HepG2 (cell line): ENCODE data around the gene C20orf96. TPM values are rescaled to one million over a fixed set of nuclear protein-coding genes. Genes with fewer than 3 reads are reported as not detected.

Experiments
- CBFB ChIP-seq: sonication (generic); formaldehyde crosslinking; IDR thresholded peaks from 2 replicates; pipeline ENCODE4 v1.4.0; 2020; ENCODE audit warnings: missing genetic modification reagents
- DNMT3B ChIP-seq: conservative IDR thresholded peaks from 2 replicates; pipeline ENCODE4 v1.6.1; 2016; ENCODE audit warnings: missing biosample characterization, control low read depth
- FOXM1 ChIP-seq: sonication (generic); formaldehyde crosslinking; IDR thresholded peaks from 2 replicates; pipeline ENCODE4 v1.5.0; 2020; ENCODE audit warnings: missing genetic modification reagents
- HNRNPK ChIP-seq: fragments of 200-400 bp; formaldehyde crosslinking; IDR thresholded peaks from 2 replicates; pipeline ENCODE4 v1.6.1; 2018; ENCODE audit warnings: low read length, low read depth, moderate library complexity, mild to moderate bottlenecking; ENCODE audit not compliant: poor library complexity, severe bottlenecking
- MED1 ChIP-seq: sonication (generic); formaldehyde crosslinking; IDR thresholded peaks from 2 replicates; pipeline ENCODE4 v1.4.0; 2020; ENCODE audit warnings: missing genetic modification reagents
- MLX ChIP-seq: IDR thresholded peaks from 2 replicates; pipeline ENCODE4 v1.6.1; 2016
- NFIB ChIP-seq: sonication (generic); formaldehyde crosslinking; IDR thresholded peaks from 2 replicates; pipeline ENCODE4 v1.9.0; 2021; ENCODE audit warnings: missing genetic modification reagents, mild to moderate bottlenecking, borderline replicate concordance
- PAXIP1 ChIP-seq: sonication (generic); formaldehyde crosslinking; conservative IDR thresholded peaks from 2 replicates; pipeline ENCODE4 v1.4.0; 2020; ENCODE audit warnings: mild to moderate bottlenecking, missing genetic modification reagents, moderate library complexity
- RBM22 ChIP-seq: fragments of 200-400 bp; formaldehyde crosslinking; optimal IDR thresholded peaks from 2 replicates; pipeline ENCODE3; 2017; ENCODE audit warnings: mild to moderate bottlenecking, low read length, moderate library complexity
- TBP ChIP-seq: sonication (generic); formaldehyde crosslinking; IDR thresholded peaks from 2 replicates; pipeline ENCODE4 v1.5.0; 2020; ENCODE audit warnings: missing genetic modification reagents
- TOE1 ChIP-seq: sonication (generic); formaldehyde crosslinking; IDR thresholded peaks from 2 replicates; pipeline ENCODE4 v1.4.0; 2020; ENCODE audit warnings: mild to moderate bottlenecking, missing genetic modification reagents
- ZBTB3 ChIP-seq: sonication (generic); formaldehyde crosslinking; IDR thresholded peaks from 2 replicates; pipeline ENCODE4 v1.4.0; 2020; ENCODE audit warnings: low read depth, mild to moderate bottlenecking, moderate library complexity, missing genetic modification reagents, borderline replicate concordance
- ZFP62 ChIP-seq: sonication (generic); formaldehyde crosslinking; IDR thresholded peaks from 2 replicates; pipeline ENCODE4 v1.4.0; 2020; ENCODE audit warnings: missing genetic modification reagents
- ZIK1 ChIP-seq: sonication (generic); formaldehyde crosslinking; IDR thresholded peaks from 2 replicates; pipeline ENCODE4 v1.5.0; 2020; ENCODE audit warnings: mild to moderate bottlenecking, low read depth, missing genetic modification reagents, borderline replicate concordance
- ZNF264 ChIP-seq: sonication (generic); formaldehyde crosslinking; IDR thresholded peaks from 2 replicates; pipeline ENCODE4 v1.4.0; 2020; ENCODE audit warnings: missing genetic modification reagents
- ZNF282 ChIP-seq: fragments of 450-650 bp; IDR thresholded peaks from 2 replicates; pipeline ENCODE4 v1.6.1; 2018; ENCODE audit not compliant: partially characterized antibody
- ZNF335 ChIP-seq: sonication (generic); formaldehyde crosslinking; IDR thresholded peaks from 2 replicates; pipeline ENCODE4 v1.4.0; 2020; ENCODE audit warnings: missing genetic modification reagents
- ZNF33B ChIP-seq: sonication (generic); formaldehyde crosslinking; IDR thresholded peaks from 2 replicates; pipeline ENCODE4 v1.5.1; 2020; ENCODE audit warnings: mild to moderate bottlenecking, missing genetic modification reagents
- ZNF556 ChIP-seq: sonication (generic); formaldehyde crosslinking; IDR thresholded peaks from 2 replicates; pipeline ENCODE4 v1.4.0; 2020; ENCODE audit warnings: mild to moderate bottlenecking, missing genetic modification reagents, borderline replicate concordance
- ZNF567 ChIP-seq: sonication (generic); formaldehyde crosslinking; IDR thresholded peaks from 2 replicates; pipeline ENCODE4 v1.8.1; 2023; ENCODE audit warnings: mild to moderate bottlenecking, missing genetic modification reagents, borderline replicate concordance
- ZNF678 ChIP-seq: sonication (generic); formaldehyde crosslinking; IDR thresholded peaks from 2 replicates; pipeline ENCODE4 v1.4.0; 2020; ENCODE audit warnings: mild to moderate bottlenecking, missing genetic modification reagents
- ZNF687 ChIP-seq: sonication (generic); formaldehyde crosslinking; IDR thresholded peaks from 2 replicates; pipeline ENCODE4 v1.5.1; 2020; ENCODE audit warnings: mild to moderate bottlenecking, missing genetic modification reagents, moderate library complexity
- polyA plus RNA-seq, 8 experiments: library from polyadenylated mRNA; depleted of rRNA in 3 of 8; stranded (reverse) in 7 of 8; unstranded in 1 of 8; fragments of >200 nt; fragmentation: Illumina TruSeq in 4 of 8; extraction: Trizol in 4 of 8; gene quantifications; 2 replicates each; pipeline versions ENCODE4 v1.2.1 to v1.2.3, GENCODE V29; 2011 to 2016; ENCODE audit warnings: low read depth in 4 of 8, missing spikeins in 1 of 8, mixed read lengths in 1 of 8; ENCODE audit not compliant: insufficient read depth in 1 of 8
- total RNA-seq, 5 experiments: library from RNA; depleted of rRNA; stranded (reverse); fragments of >200 nt; fragmentation: Illumina TruSeq; extraction: Trizol; gene quantifications; 2 replicates each; pipeline ENCODE4 v1.2.3, GENCODE V29; 2016; ENCODE audit warnings: low read depth in 1 of 5

Gene C20orf96
- total and polyA plus RNA-seq, 2 of the 13 experiments (the other 11 are each of a cell fraction or from before 2014, with no cell fraction given) = 3.8 to 20.6 TPM

- TF ChIP-seq ZNF687 (CRISPR knock-in tag) (peak; percentile 98), ZNF678 (CRISPR knock-in tag) (peak; percentile 89; the same call in 1 of the 2 replicates), ZNF556 (CRISPR knock-in tag) (peak; percentile 94), MLX (CRISPR knock-in tag) (peak; percentile 91), ZNF264 (CRISPR knock-in tag) (peak; percentile 99), RBM22 (peak; percentile 94), ZBTB3 (CRISPR knock-in tag) (peak; percentile 88), TBP (CRISPR knock-in tag) (no peak), MED1 (CRISPR knock-in tag) (peak; percentile 96), DNMT3B (CRISPR knock-in tag) (peak; percentile 82; the same call in 1 of the 2 replicates), ZNF335 (CRISPR knock-in tag) (peak; percentile 90), ZFP62 (CRISPR knock-in tag) (no peak), ZNF567 (CRISPR knock-in tag) (peak; percentile 82; the same call in 1 of the 2 replicates), NFIB (CRISPR knock-in tag) (no peak), PAXIP1 (CRISPR knock-in tag) (peak; percentile 95), TOE1 (CRISPR knock-in tag) (peak; percentile 87; the same call in 1 of the 2 replicates), CBFB (CRISPR knock-in tag) (peak; percentile 95), ZNF33B (CRISPR knock-in tag) (peak; percentile 99), ZNF282 (no peak), ZIK1 (CRISPR knock-in tag) (peak; percentile 98), FOXM1 (CRISPR knock-in tag) (0 out of 2 replicates have a peak, but pooled peaks have one; percentile 71), HNRNPK (peak; percentile 84)
These were observed 6.8 kb upstream of the C20orf96 start, which contains the start of gene ZCCHC3 (continued) for GRCh38 chr20:297098-297924.
